ENCODE measurements around the gene KRT38.

KRT38 gene

DNA sequence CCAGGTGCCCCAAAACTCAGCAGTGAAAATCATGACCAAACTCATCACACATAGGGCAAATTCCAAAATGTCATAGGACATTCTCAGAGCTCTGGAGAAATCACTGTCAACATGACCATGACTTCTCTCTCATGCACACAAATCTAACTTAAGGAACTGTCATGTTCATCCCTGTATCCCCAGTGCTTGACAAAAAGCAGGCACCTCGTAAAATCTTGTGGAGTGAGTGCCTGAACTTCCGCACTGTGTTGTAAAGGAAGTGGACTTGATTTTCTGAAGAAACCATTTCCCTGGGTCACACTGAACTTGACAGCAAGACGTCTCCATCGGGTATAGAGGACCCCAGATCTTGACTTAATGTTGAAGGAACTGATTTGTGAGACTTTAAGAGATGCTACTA lies 19.2 kb downstream of the KRT38 start:
- DNase-seq (ENCODE audit: low read depth in 2 of 2), result no peak

GRCh38 chr17:41421116-41421515 lies 19.7 kb downstream of the KRT38 start:
- no peak for DNase-seq (ENCODE audit: low read depth in 2 of 2)

- DNase-seq (ENCODE audit: low read depth in 2 of 2), result no peak
These were observed 20.6 kb downstream of the KRT38 start for GRCh38 chr17:41420134-41420533.

GRCh38 chr17:41419716-41420115 lies 21.1 kb downstream of the KRT38 start:
- no peak for DNase-seq (ENCODE audit: low read depth in 2 of 2)

GRCh38 chr17:41418116-41418860 lies 22.5 kb downstream of the KRT38 start:
- no peak for DNase-seq (ENCODE audit: low read depth in 2 of 2)

DNA sequence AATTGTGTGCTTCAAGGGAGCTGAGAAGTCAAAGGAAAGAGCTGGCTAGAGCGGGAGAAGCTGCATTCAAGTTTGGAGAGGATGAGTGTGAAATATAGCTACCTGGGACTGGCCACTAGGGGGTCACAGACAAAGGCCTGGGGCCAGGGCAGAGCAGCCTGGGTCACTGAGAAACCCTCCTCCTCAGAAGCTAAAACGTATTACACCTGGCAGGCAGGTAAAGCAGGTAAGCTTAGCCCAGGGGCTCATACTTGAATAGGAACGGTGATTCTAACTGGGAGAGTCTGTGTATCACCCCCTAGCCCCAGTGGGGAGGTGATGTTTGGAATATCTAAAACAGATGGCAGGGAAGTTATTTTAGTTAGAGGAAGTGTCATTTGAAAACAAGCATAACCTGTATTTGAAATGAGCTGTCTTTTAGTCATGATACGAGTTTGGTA lies 23.2 kb downstream of the KRT38 start:
- DNase-seq (ENCODE audit: low read depth in 2 of 2), result no peak

DNA sequence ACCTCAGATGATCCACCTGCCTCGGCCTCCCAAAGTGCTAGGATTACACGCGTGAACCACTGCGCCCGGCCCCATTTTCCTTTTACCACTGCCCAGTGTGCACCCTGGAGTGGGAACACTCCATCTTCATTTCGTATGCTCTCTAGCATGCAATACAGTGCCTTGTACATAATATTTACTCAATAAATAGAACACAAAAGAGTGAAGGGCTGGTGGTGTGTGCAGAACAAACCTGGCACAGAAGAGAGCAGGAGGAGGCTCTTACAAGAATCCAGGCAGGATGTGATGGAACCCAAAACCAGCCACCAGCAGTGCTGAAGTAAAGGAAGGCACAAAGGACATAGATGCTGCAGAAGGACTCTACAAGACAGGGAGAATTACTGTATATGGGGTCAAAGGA lies 23.7 kb downstream of the KRT38 start:
- DNase-seq (ENCODE audit: low read depth in 2 of 2), result no peak

- DNase-seq (ENCODE audit: low read depth in 2 of 2), result no peak
These were observed 24.3 kb downstream of the KRT38 start for GRCh38 chr17:41416479-41416878.

DNA sequence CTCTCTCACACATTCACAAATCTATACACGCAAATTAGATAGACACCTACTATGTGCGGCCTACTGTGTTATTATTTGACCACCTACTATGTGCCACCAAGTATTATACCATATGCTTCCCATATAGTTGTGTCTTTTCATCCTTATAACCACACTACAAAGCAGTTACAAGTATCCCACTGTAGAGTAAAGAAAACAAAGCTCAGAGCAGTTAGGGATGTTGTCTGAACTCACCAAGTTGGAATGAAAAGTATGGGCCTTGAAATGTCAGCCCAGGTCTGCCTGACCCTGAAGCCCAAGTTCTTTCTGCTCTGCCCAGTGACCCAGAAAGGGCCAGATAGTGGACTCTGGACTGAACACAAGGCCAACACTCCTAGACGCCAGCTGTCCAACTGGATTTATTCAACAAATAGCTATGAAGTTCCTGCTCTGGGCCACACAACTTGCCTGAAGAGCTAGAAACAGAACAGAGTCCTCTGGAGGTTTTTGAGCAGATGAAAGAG lies 24.9 kb downstream of the KRT38 start:
- DNase-seq (ENCODE audit: low read depth in 2 of 2), result no peak

DNA sequence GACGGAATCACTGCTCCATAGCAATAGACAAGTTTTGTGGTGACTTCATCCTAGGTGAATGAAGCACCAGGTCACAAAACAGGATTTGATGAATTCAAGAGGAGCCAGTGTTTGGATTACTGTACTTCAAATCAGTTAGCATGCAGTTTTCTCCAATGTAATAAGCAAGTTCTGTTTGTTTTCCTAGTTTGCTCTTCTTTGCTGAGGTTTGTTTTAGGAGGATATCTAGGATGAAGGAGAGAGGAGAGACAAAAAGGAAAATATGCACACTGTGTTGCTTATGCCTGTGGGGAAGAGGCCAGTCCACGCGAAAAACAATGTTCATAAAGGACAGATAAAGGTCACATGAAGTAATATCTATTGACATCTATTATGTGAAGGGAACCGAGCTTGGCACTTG lies 25.4 kb downstream of the KRT38 start:
- DNase-seq (ENCODE audit: low read depth in 2 of 2), result no peak

- DNase-seq (ENCODE audit: low read depth in 2 of 2), result no peak
These were observed 26.8 kb downstream of the KRT38 start for GRCh38 chr17:41413982-41414381.

GRCh38 chr17:41413353-41413957 lies 27.3 kb downstream of the KRT38 start:
- no peak for DNase-seq (ENCODE audit: low read depth in 2 of 2)

GRCh38 chr17:41411072-41411840 lies 29.5 kb downstream of the KRT38 start:
- DNase-seq (ENCODE audit: low read depth in 2 of 2), result no peak

GRCh38 chr17:41407226-41407625 lies 33.6 kb downstream of the KRT38 start:
- no peak for DNase-seq (ENCODE audit: low read depth in 2 of 2)

- DNase-seq (ENCODE audit: low read depth in 2 of 2), result no peak
These were observed 34.6 kb downstream of the KRT38 start for GRCh38 chr17:41406205-41406604.

- peak in 1 of 2 donors; percentile 11 for DNase-seq (ENCODE audit: low read depth in 2 of 2)
These were observed 36.6 kb downstream of the KRT38 start for GRCh38 chr17:41404024-41404671.

DNA sequence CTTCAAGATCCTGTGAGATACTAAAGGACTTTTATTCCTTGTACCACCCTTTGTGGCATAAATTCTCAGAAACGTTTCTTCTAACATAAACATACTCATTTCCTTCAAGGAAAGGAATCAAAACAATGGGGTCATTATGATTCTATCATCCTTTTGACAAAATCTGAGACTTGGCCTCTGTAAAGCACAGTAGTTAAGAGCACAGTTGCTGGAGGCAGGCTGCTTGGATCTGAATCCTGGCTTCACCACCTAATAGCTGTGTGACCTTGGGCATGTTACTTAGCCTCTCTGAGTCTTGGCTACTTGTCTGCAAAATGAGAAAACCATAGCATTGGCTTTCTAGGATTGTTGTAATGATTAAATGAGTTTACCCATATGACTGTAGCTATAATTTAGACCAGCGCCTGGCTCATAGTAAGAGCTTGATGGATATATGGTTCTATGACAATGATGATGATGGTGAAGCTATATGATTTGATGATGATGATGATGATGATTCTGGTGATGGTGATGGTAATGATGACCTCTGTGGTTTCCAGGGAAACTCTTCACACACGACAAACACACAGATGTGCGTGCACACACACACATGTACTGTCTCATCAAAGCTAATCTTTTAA lies 37.3 kb downstream of the KRT38 start:
- no peak for DNase-seq (ENCODE audit: low read depth in 2 of 2)

DNA sequence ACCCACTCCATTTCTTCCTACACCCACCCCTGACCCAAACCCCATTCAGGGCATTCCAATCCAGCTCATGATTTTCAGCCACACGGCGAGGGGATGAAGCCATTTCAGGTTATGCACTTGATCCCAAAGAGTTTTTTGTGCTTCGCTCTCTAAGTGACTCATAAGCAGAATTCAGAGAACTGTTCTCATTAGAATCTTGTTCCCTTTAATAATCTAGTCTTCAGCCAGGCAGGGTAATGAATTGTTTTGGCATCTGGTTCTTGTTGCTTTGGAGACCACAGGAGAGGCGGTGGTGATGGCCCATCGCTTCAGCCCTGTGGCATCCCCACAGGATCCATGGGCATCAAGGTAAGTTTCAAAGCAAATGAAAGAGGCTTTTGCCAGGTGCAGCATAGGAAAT lies 38.6 kb downstream of the KRT38 start:
- DNase-seq (ENCODE audit: low read depth in 2 of 2), result no peak

GRCh38 chr17:41396996-41397660 lies 43.7 kb downstream of the KRT38 start, which contains the start of gene KRT31:
Gene KRT31, minus strand, starts transcription at chr17:41397608. Its CDS starts 69 bp downstream, at chr17:41397539.
- DNase-seq (ENCODE audit: low read depth in 2 of 2), result no peak

GRCh38 chr17:41396340-41396739 lies 44.4 kb downstream of the KRT38 start:
- no peak for DNase-seq (ENCODE audit: low read depth in 2 of 2)

DNA sequence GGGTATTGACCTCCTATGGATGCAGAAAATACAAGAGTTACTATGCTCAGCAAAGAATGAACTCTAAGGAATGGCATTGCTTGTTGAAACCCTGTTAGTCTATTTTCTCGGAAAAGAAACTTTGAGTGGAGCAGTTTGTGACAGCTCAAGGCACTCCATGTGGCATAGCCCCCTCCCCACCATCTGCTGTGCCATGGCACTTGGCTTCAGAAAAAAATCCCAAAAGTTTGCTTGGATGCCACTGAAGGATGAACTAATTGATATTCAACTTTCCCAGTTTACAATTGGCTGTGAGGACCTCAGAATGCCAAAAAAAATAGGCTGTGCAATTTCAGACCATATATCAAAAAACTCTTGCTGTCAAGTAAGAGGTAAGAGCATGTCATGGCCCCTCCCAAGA lies 45.2 kb downstream of the KRT38 start:
- no peak for DNase-seq (ENCODE audit: low read depth in 2 of 2)
